CD8-positive, alpha-beta memory T cell (primary cell): Measurements from ENCODE around the gene SLCO3A1. TPM values are rescaled to one million over a fixed set of nuclear protein-coding genes. Genes with fewer than 3 reads are reported as not detected.
A peak's percentile ranks its signal among the peaks of the same experiment; 100 is the strongest.

ENCODE experiments used
- CTCF ChIA-PET: fragments of 350-600 bp; sonication (Branson Sonifier 250); formaldehyde crosslinking; loops from one replicate; lab custom pipeline; 2021; ENCODE audit warnings: antibody characterized with exemption; lab: Charles Lee
- POLR2A ChIA-PET: fragments of 350-600 bp; sonication (Branson Sonifier 250); formaldehyde crosslinking; loops from one replicate; lab custom pipeline; 2021; ENCODE audit warnings: antibody characterized with exemption; lab: Charles Lee
- DNase-seq, 5 donors: peaks; one replicate each; pipeline versions ENCODE4 v3.0.0 to v3.0.0-alpha.2; 2020 to 2022; ENCODE audit warnings: mixed read lengths in 1 of 5
- H3K27ac ChIP-seq: one replicate; pipeline ENCODE4 v1.7.0; 2013; ENCODE audit warnings: low read depth, mild to moderate bottlenecking, low read length, moderate library complexity
- H3K27me3 ChIP-seq: 2 replicates; pipeline ENCODE4 v1.7.0; 2013; ENCODE audit warnings: low read length, mild to moderate bottlenecking; ENCODE audit not compliant: insufficient read depth, poor library complexity, severe bottlenecking
- H3K36me3 ChIP-seq: 2 replicates; pipeline ENCODE4 v1.7.0; 2013; ENCODE audit warnings: mild to moderate bottlenecking, low read length, moderate library complexity; ENCODE audit not compliant: insufficient read depth
- H3K4me1 ChIP-seq: 2 replicates; pipeline ENCODE4 v1.7.0; 2013; ENCODE audit warnings: mild to moderate bottlenecking, low read length, moderate library complexity; ENCODE audit not compliant: insufficient read depth
- H3K4me3 ChIP-seq: 2 replicates; pipeline ENCODE4 v1.7.0; 2013; ENCODE audit warnings: mild to moderate bottlenecking, low read length
- H3K9me3 ChIP-seq: 2 replicates; pipeline ENCODE4 v1.7.0; 2013; ENCODE audit warnings: mild to moderate bottlenecking, low read length
- H3K27ac Mint-ChIP-seq, 8 donors: one replicate each; pipeline ENCODE4 v1.8.0; 2020 to 2021; ENCODE audit warnings: mixed read lengths in 8 of 8, mild to moderate bottlenecking in 6 of 8, inconsistent platforms in 3 of 8, moderate library complexity in 3 of 8
- H3K27me3 Mint-ChIP-seq, 2 donors: one replicate each; pipeline ENCODE4 v1.8.0; 2020 to 2021; ENCODE audit warnings: mixed read lengths in 2 of 2, mild to moderate bottlenecking in 1 of 2, moderate library complexity in 1 of 2
- H3K36me3 Mint-ChIP-seq, 3 donors: one replicate each; pipeline ENCODE4 v1.8.0; 2020 to 2021; ENCODE audit warnings: mixed read lengths in 3 of 3, inconsistent platforms in 1 of 3, mild to moderate bottlenecking in 1 of 3
- H3K4me1 Mint-ChIP-seq, 3 donors: one replicate each; pipeline ENCODE4 v1.8.0; 2020 to 2021; ENCODE audit warnings: mixed read lengths in 3 of 3, inconsistent platforms in 1 of 3, mild to moderate bottlenecking in 1 of 3
- H3K4me3 Mint-ChIP-seq, 7 donors: one replicate each; pipeline ENCODE4 v1.8.0; 2020 to 2021; ENCODE audit warnings: mixed read lengths in 7 of 7, mild to moderate bottlenecking in 6 of 7, moderate library complexity in 4 of 7, inconsistent platforms in 2 of 7
- H3K9me3 Mint-ChIP-seq, 5 donors: one replicate each; pipeline ENCODE4 v1.8.0; 2020 to 2022; ENCODE audit warnings: mixed read lengths in 5 of 5, mild to moderate bottlenecking in 3 of 5, moderate library complexity in 2 of 5, inconsistent platforms in 1 of 5
- polyA plus RNA-seq: library from polyadenylated mRNA; unstranded; fragments of 300-500 nt; fragmentation: Illumina TruSeq; gene quantifications from one replicate; pipeline ENCODE4 v1.2.3, GENCODE V29; 2021
- total RNA-seq, 2 experiments: library from RNA; stranded (reverse); gene quantifications; one replicate each; pipeline ENCODE4 v1.2.3, GENCODE V29; 2021

SLCO3A1 gene
- total and polyA plus RNA-seq, 3 experiments from 2014 or later: 10.0 to 47.9 (median 10.8) TPM

- Mint-ChIP-seq H3K9me3 (no peaks in the 10 kb centered on the region), H3K27ac (peak overlapping the region in 1 of 8 donors; percentile 63), H3K4me3 (no peak overlapping the region), H3K4me1 (peaks cover 60 to 86% (median 69%) of the 10 kb centered on the region in 3 donors), H3K36me3 (peaks cover 0 to 4% (median 0%) of the 10 kb centered on the region in 3 donors), H3K27me3 (peaks cover 0 to 2% of the 10 kb centered on the region in 2 donors)
- POLR2A ChIA-PET: no interaction called here
- Histone ChIP-seq H3K9me3 (no peaks in the 10 kb centered on the region), H3K4me1 (no peaks in the 10 kb centered on the region), H3K36me3 (no peaks in the 10 kb centered on the region), H3K4me3 (no peak overlapping the region), H3K27me3 (no peaks in the 10 kb centered on the region), H3K27ac (no peak overlapping the region)
- CTCF ChIA-PET: no interaction called here
- no peak for DNase-seq
Measured at GRCh38 chr15:92018535-92019239, 165.2 kb downstream of the SLCO3A1 start.

DNA sequence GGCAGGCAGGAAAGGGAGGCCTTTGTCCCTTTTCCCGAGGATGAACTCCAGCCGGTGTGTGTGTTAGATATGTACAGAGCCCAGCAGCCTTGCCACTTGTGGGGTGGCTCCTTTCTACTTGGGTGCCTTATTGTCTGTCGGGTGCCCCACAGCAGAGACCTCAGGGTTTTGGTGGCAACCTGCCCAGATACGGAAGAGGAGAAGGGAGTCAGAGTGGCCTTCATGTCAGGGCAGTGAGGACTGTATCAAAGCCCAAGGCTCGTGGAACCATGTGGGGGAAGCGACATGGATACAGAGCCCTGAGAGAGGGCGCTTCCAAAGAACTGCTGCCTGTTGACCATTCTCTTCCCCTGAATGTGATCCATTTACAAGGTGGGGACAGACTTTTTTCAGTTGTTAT is 166.2 kb downstream of the SLCO3A1 start:
- Mint-ChIP-seq H3K27me3 (peaks cover 0 to 2% of the 10 kb centered on the region in 2 donors), H3K9me3 (no peaks in the 10 kb centered on the region), H3K4me3 (peak overlapping the region in 1 of 7 donors; percentile 48), H3K36me3 (peaks cover 0 to 3% (median 0%) of the 10 kb centered on the region in 3 donors), H3K4me1 (peaks cover 60 to 81% (median 72%) of the 10 kb centered on the region in 3 donors), H3K27ac (peak overlapping the region in 2 of 8 donors; percentile 6 to 71)
- DNase-seq: no peak
- no peaks in the 10 kb centered on the region for H3K36me3 ChIP-seq
- no peaks in the 10 kb centered on the region for H3K27me3 ChIP-seq
- POLR2A ChIA-PET: no interaction called here
- H3K27ac ChIP-seq: no peak overlapping the region
- CTCF ChIA-PET: no interaction called here
- H3K4me1 ChIP-seq: no peaks in the 10 kb centered on the region
- no peaks in the 10 kb centered on the region for H3K9me3 ChIP-seq
- H3K4me3 ChIP-seq: no peak overlapping the region

GRCh38 chr15:92020207-92020606 is 166.7 kb downstream of the SLCO3A1 start:
- no peak overlapping the region for H3K27ac ChIP-seq
- no peaks in the 10 kb centered on the region for H3K9me3 Mint-ChIP-seq
- peaks cover 0 to 2% of the 10 kb centered on the region in 2 donors for H3K27me3 Mint-ChIP-seq
- no peaks in the 10 kb centered on the region for H3K4me1 ChIP-seq
- no peaks in the 10 kb centered on the region for H3K36me3 ChIP-seq
- H3K4me3 Mint-ChIP-seq: no peak overlapping the region
- POLR2A ChIA-PET: no interaction called here
- H3K4me3 ChIP-seq: no peak overlapping the region
- CTCF ChIA-PET: no interaction called here
- peaks cover 0 to 3% (median 0%) of the 10 kb centered on the region in 3 donors for H3K36me3 Mint-ChIP-seq
- peak overlapping the region in 2 of 8 donors; percentile 6 to 39 for H3K27ac Mint-ChIP-seq
- no peak for DNase-seq
- no peaks in the 10 kb centered on the region for H3K9me3 ChIP-seq
- H3K4me1 Mint-ChIP-seq: peaks cover 62 to 83% (median 76%) of the 10 kb centered on the region in 3 donors
- no peaks in the 10 kb centered on the region for H3K27me3 ChIP-seq

GRCh38 chr15:92020804-92021203 is 167.3 kb downstream of the SLCO3A1 start:
- POLR2A ChIA-PET: no interaction called here
- Histone ChIP-seq H3K27ac (no peak overlapping the region), H3K9me3 (no peaks in the 10 kb centered on the region), H3K36me3 (no peaks in the 10 kb centered on the region), H3K4me1 (no peaks in the 10 kb centered on the region), H3K27me3 (no peaks in the 10 kb centered on the region), H3K4me3 (no peak overlapping the region)
- H3K4me3 Mint-ChIP-seq: no peak overlapping the region
- peak overlapping the region in 2 of 8 donors; percentile 24 to 42 for H3K27ac Mint-ChIP-seq
- CTCF ChIA-PET: no interaction called here
- H3K4me1 Mint-ChIP-seq: peaks cover 63 to 80% (median 75%) of the 10 kb centered on the region in 3 donors
- DNase-seq: no peak
- no peaks in the 10 kb centered on the region for H3K9me3 Mint-ChIP-seq
- peaks cover 0 to 2% of the 10 kb centered on the region in 2 donors for H3K27me3 Mint-ChIP-seq
- peaks cover 0 to 3% (median 0%) of the 10 kb centered on the region in 3 donors for H3K36me3 Mint-ChIP-seq

GRCh38 chr15:92021792-92022191 is 168.3 kb downstream of the SLCO3A1 start:
- H3K9me3 ChIP-seq: no peaks in the 10 kb centered on the region
- H3K27me3 ChIP-seq: no peaks in the 10 kb centered on the region
- H3K27ac ChIP-seq: no peak overlapping the region
- Mint-ChIP-seq H3K27me3 (peaks cover 0 to 2% of the 10 kb centered on the region in 2 donors), H3K27ac (peak overlapping the region in 4 of 8 donors; percentile 10 to 70 (median 49)), H3K4me3 (peak overlapping the region in 2 of 7 donors; percentile 38 to 49), H3K9me3 (no peaks in the 10 kb centered on the region), H3K4me1 (peaks cover 56 to 74% (median 72%) of the 10 kb centered on the region in 3 donors), H3K36me3 (peaks cover 0 to 4% (median 1%) of the 10 kb centered on the region in 3 donors)
- H3K4me3 ChIP-seq: no peak overlapping the region
- no peak for DNase-seq
- ChIA-PET POLR2A (no interaction called here), CTCF (no interaction called here)
- H3K4me1 ChIP-seq: no peaks in the 10 kb centered on the region
- no peaks in the 10 kb centered on the region for H3K36me3 ChIP-seq

- CTCF ChIA-PET: no interaction called here
- no peaks in the 10 kb centered on the region for H3K9me3 ChIP-seq
Measured at GRCh38 chr15:92023965-92024364, 170.5 kb downstream of the SLCO3A1 start.

DNA sequence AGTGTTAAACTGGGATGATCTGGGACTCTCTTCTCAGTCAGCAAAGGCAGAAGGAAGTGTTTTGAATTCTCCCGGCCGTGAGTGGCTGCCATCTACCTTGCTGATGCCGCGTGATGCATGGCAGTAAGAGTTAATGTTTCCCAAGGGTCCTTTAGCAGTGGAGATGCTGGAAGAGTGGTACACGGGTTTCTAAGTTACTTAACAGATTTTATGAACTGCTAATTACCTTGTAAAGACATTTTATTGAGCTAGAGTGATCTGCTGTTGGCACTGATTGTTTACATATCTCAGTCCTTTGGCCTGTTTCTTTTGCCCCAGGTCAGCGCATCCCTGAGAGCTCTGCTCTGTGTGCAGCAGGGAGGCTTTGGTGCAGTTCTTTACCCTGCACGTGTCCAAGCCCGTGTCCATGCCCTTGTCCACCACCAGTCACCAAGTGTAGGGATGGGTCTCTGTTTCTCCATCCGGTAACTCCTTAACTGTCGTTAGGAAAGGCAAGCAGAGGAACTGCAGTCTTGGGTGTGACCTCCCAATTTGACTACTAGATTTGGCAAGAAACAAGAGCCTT is 172.3 kb downstream of the SLCO3A1 start:
- Mint-ChIP-seq H3K4me1 (peaks cover 33 to 63% (median 53%) of the 10 kb centered on the region in 3 donors), H3K36me3 (peaks cover 0 to 6% (median 1%) of the 10 kb centered on the region in 3 donors), H3K4me3 (no peak overlapping the region), H3K9me3 (no peaks in the 10 kb centered on the region), H3K27ac (peak overlapping the region in 2 of 8 donors; percentile 30 to 42), H3K27me3 (no peaks in the 10 kb centered on the region)
- H3K27ac ChIP-seq: no peak overlapping the region
- H3K27me3 ChIP-seq: no peaks in the 10 kb centered on the region
- no peaks in the 10 kb centered on the region for H3K9me3 ChIP-seq
- ChIA-PET POLR2A (no interaction called here), CTCF (interaction anchor here (1.5 kb wide), 1 partner anchor 26 kb away, joined by 3 read pairs; no protein-coding TSS in a partner anchor)
- H3K36me3 ChIP-seq: no peaks in the 10 kb centered on the region
- no peak for DNase-seq
- H3K4me1 ChIP-seq: no peaks in the 10 kb centered on the region
- H3K4me3 ChIP-seq: no peak overlapping the region

More at GRCh38 chr15:92023965-92024364, 170.5 kb downstream of the SLCO3A1 start:
- Mint-ChIP-seq H3K4me3 (no peak overlapping the region), H3K9me3 (no peaks in the 10 kb centered on the region), H3K27me3 (no peaks in the 10 kb centered on the region), H3K36me3 (peaks cover 0 to 6% (median 1%) of the 10 kb centered on the region in 3 donors), H3K4me1 (peaks cover 41 to 68% (median 59%) of the 10 kb centered on the region in 3 donors), H3K27ac (no peak overlapping the region)
- H3K4me3 ChIP-seq: no peak overlapping the region
- H3K27ac ChIP-seq: no peak overlapping the region
- POLR2A ChIA-PET: no interaction called here
- H3K27me3 ChIP-seq: no peaks in the 10 kb centered on the region
- no peaks in the 10 kb centered on the region for H3K36me3 ChIP-seq
- no peak for DNase-seq
- H3K4me1 ChIP-seq: no peaks in the 10 kb centered on the region

GRCh38 chr15:92028389-92028724 is 174.8 kb downstream of the SLCO3A1 start:
- CTCF ChIA-PET: no interaction called here
- no peak for DNase-seq
- H3K27me3 ChIP-seq: no peaks in the 10 kb centered on the region
- Mint-ChIP-seq H3K4me3 (no peak overlapping the region), H3K36me3 (peaks cover 0 to 4% (median 1%) of the 10 kb centered on the region in 3 donors), H3K27me3 (no peaks in the 10 kb centered on the region), H3K27ac (no peak overlapping the region), H3K9me3 (no peaks in the 10 kb centered on the region), H3K4me1 (peaks cover 35 to 65% (median 56%) of the 10 kb centered on the region in 3 donors)
- H3K36me3 ChIP-seq: no peaks in the 10 kb centered on the region
- no peak overlapping the region for H3K27ac ChIP-seq
- no peak overlapping the region for H3K4me3 ChIP-seq
- POLR2A ChIA-PET: no interaction called here
- H3K9me3 ChIP-seq: no peaks in the 10 kb centered on the region
- H3K4me1 ChIP-seq: no peaks in the 10 kb centered on the region
